Glutamatergic neuron (in vitro differentiated cells): ENCODE results near the gene MDK. TPM values are rescaled to one million over a fixed set of nuclear protein-coding genes. Genes with fewer than 3 reads are reported as not detected.
A peak's percentile ranks its signal among the peaks of the same experiment; 100 is the strongest.

Source experiments
- DNase-seq: peaks from one replicate; pipeline ENCODE4 v3.0.0; 2022
- H3K27ac Mint-ChIP-seq: one replicate; pipeline ENCODE4 v1.8.0; 2020; ENCODE audit warnings: mild to moderate bottlenecking, mixed read lengths, inconsistent platforms; ENCODE audit not compliant: unreplicated experiment
- H3K27me3 Mint-ChIP-seq: one replicate; pipeline ENCODE4 v1.8.0; 2020; ENCODE audit warnings: mild to moderate bottlenecking, moderate library complexity, mixed read lengths, inconsistent platforms; ENCODE audit not compliant: unreplicated experiment
- H3K36me3 Mint-ChIP-seq: one replicate; pipeline ENCODE4 v1.8.0; 2020; ENCODE audit warnings: mild to moderate bottlenecking, mixed read lengths, inconsistent platforms; ENCODE audit not compliant: unreplicated experiment
- H3K4me1 Mint-ChIP-seq: one replicate; pipeline ENCODE4 v1.8.0; 2020; ENCODE audit warnings: mild to moderate bottlenecking, low read depth, mixed read lengths, inconsistent platforms; ENCODE audit not compliant: unreplicated experiment
- H3K4me3 Mint-ChIP-seq: one replicate; pipeline ENCODE4 v1.8.0; 2020; ENCODE audit warnings: mild to moderate bottlenecking, mixed read lengths, inconsistent platforms; ENCODE audit not compliant: unreplicated experiment
- H3K9me3 Mint-ChIP-seq: one replicate; pipeline ENCODE4 v1.8.0; 2020; ENCODE audit warnings: mild to moderate bottlenecking, moderate library complexity, mixed read lengths, inconsistent platforms; ENCODE audit not compliant: unreplicated experiment
- total RNA-seq: library from RNA; stranded (reverse); fragmentation: NEBNext Ultra II Directional; extraction: Animal tissue kit (Norgen Biotek cat#: 25700); gene quantifications from one replicate; pipeline ENCODE4 v1.2.1, GENCODE V29; 2021; ENCODE audit not compliant: unreplicated experiment
- TF ChIP-seq, protein P1 (sequence below): fragments of 200-600 bp; sonication (generic); IDR thresholded peaks from one replicate; pipeline ENCODE4 v1.5.0; 2021; ENCODE audit not compliant: partially characterized antibody, unreplicated experiment

MDK gene
- total RNA-seq, 1 donor from 2014 or later: 846 TPM

DNA sequence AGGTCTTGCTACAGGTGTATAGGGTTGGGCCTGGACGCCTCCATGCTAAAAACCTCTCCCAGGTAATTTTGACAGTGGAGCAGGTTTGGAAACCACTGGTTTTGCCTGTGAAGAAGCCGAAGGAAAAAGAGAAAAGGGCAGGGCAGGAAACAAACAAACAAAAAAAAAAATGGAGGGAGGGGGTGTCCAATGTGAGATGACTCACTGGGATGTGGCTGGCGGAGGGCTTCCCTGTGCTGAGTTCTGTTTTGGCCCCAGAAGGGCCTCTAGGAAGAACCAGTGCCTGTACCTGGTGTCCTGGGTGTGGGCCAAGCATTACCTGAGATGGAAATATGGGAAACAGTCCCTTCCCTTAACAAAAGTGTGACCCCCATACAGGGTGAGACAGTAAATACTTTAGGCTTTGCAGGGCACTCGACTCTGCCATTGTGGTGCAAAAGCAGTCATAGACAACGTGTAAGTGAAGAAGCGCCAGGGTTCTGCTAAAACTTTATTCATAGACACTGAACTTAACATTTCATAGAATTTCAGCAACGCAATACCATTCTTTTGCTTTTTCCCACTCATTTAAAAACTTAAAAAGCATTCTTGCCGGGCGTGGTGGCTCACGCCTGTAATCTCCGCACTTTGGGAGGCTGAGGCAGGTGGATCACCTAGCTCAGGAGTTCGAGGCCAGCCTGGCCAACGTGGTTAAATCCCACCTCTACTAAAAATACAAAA, 43.7 kb upstream of the MDK start:
- Mint-ChIP-seq H3K27ac (no peak overlapping the region), H3K27me3 (peaks cover 8% of the 10 kb centered on the region), H3K4me3 (no peak overlapping the region), H3K4me1 (peaks cover 20% of the 10 kb centered on the region), H3K9me3 (peaks cover 4% of the 10 kb centered on the region), H3K36me3 (no peaks in the 10 kb centered on the region)
- TF ChIP-seq, protein P1, sequence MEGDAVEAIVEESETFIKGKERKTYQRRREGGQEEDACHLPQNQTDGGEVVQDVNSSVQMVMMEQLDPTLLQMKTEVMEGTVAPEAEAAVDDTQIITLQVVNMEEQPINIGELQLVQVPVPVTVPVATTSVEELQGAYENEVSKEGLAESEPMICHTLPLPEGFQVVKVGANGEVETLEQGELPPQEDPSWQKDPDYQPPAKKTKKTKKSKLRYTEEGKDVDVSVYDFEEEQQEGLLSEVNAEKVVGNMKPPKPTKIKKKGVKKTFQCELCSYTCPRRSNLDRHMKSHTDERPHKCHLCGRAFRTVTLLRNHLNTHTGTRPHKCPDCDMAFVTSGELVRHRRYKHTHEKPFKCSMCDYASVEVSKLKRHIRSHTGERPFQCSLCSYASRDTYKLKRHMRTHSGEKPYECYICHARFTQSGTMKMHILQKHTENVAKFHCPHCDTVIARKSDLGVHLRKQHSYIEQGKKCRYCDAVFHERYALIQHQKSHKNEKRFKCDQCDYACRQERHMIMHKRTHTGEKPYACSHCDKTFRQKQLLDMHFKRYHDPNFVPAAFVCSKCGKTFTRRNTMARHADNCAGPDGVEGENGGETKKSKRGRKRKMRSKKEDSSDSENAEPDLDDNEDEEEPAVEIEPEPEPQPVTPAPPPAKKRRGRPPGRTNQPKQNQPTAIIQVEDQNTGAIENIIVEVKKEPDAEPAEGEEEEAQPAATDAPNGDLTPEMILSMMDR: no peak
- DNase-seq: no peak

DNA sequence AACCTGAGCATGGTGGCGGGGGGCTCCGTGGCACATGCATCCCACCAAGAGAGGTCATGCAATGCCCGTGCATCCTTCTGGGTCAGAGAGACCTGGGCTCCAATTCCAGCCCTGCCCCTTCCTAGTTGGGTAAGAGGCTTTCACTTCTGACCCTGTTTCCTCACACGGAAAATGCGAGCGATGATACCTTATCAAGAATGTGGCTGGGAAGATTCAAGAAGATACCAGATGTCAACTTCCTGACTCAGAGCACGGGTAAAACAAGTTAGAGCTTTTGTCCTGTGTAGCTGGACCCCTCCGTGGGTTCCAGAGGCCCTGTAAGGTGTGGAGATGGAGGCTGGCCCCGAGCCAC, 42.9 kb upstream of the MDK start:
- Mint-ChIP-seq H3K4me1 (peaks cover 28% of the 10 kb centered on the region), H3K27me3 (peaks cover 11% of the 10 kb centered on the region), H3K36me3 (no peaks in the 10 kb centered on the region), H3K4me3 (peak overlapping the region; percentile 66), H3K27ac (peak overlapping the region; percentile 60), H3K9me3 (peaks cover 4% of the 10 kb centered on the region)
- no peak for DNase-seq
- TF ChIP-seq, protein P1: no peak

DNA sequence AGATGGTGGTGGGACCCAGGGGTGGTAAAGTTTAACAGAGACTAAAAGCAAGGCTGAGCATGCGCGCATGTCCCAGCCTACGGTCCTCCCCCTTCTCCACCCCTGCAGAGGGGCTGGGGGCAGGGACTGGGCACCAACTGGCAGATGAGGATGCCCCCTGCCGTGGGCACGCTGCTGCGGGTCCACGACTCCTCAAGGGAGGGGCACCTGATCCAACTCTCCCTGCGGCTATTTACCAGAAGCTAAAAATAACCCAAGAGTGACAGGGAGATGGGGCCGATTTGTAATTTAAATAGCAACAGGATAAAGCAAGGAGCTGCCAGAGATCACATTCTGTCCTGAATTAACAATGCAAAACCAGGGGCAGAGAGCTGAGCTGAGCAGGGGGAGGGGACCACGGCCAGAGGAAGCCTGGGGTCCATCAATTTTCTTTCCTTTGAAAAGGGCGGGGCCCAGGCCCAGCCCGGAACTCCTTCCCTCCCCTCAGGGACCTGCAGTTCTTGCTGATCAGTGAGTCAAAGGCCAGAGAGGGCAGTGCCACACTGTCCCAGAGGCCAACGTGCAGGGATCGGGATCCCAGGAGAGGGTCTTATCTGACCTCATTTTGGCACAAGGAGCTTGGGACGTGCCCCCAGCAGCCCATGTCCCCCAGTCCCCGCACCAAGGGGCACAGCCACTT, 42.3 kb upstream of the MDK start:
- Mint-ChIP-seq H3K36me3 (no peaks in the 10 kb centered on the region), H3K4me1 (peaks cover 32% of the 10 kb centered on the region), H3K9me3 (peaks cover 4% of the 10 kb centered on the region), H3K4me3 (peak overlapping the region; percentile 66), H3K27ac (peak overlapping the region; percentile 43), H3K27me3 (peaks cover 11% of the 10 kb centered on the region)
- TF ChIP-seq, protein P1: no peak
- peak; percentile 51 for DNase-seq

- TF ChIP-seq, protein P1: no peak
- Mint-ChIP-seq H3K27me3 (peaks cover 13% of the 10 kb centered on the region), H3K36me3 (no peaks in the 10 kb centered on the region), H3K27ac (peak overlapping the region; percentile 17), H3K4me1 (peaks cover 34% of the 10 kb centered on the region), H3K9me3 (peaks cover 1% of the 10 kb centered on the region), H3K4me3 (peak overlapping the region; percentile 66)
- DNase-seq: no peak
These were observed 41.7 kb upstream of the MDK start for GRCh38 chr11:46339816-46340215.

DNA sequence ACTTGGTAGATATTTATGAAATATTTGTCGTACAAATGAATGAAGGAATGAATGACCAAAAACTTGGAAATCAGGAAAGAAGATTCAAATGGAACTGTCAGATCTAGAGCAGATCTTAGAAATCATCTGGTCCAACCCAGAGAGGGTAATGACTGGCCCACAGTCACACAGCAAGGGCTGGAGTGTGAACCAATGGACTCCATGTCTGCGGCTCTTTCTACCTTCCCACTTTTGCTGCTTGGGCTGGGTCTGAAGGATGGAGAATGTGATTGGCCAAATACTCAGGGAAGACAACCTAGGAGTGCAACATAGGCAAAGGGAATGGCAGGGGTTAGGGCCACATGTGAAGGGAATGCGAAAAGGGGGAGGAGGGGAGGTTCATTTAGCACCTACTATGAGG, 40.0 kb upstream of the MDK start:
- H3K36me3 Mint-ChIP-seq: peaks cover 1% of the 10 kb centered on the region
- H3K9me3 Mint-ChIP-seq: no peaks in the 10 kb centered on the region
- no peak overlapping the region for H3K4me3 Mint-ChIP-seq
- TF ChIP-seq, protein P1: no peak
- H3K4me1 Mint-ChIP-seq: peaks cover 33% of the 10 kb centered on the region
- no peak for DNase-seq
- peaks cover 11% of the 10 kb centered on the region for H3K27me3 Mint-ChIP-seq
- peak overlapping the region; percentile 11 for H3K27ac Mint-ChIP-seq
